Endothelial cell of umbilical vein (primary cell): Measurements from ENCODE around the gene SHISA9. TPM values are rescaled to one million over a fixed set of nuclear protein-coding genes. Genes with fewer than 3 reads are reported as not detected.

Experiments used
- BruUV-seq: library from RNA; stranded (reverse); fragments of 400-500 nt; replicated peaks from 2 replicates; lab custom pipeline; 2021; lab: Mats Ljungman, UMichigan
- CTCF ChIA-PET: fragments of 300-600, 350-600 bp; sonication (Branson Sonifier 250); formaldehyde crosslinking; loops from one replicate; lab custom pipeline; 2021; ENCODE audit warnings: antibody characterized with exemption, inconsistent platforms; lab: Charles Lee
- POLR2A ChIA-PET: fragments of 300-600, 350-600 bp; sonication (Branson Sonifier 250); formaldehyde crosslinking; loops from one replicate; lab custom pipeline; 2021; ENCODE audit warnings: antibody characterized with exemption, inconsistent platforms; lab: Charles Lee
- DNase-seq: peaks from one replicate; pipeline ENCODE4 v3.0.0-alpha.2; 2011; ENCODE audit warnings: low read depth, low spot score
- FAIRE-seq: peaks from 2 replicates; lab custom pipeline; 2011; peaks lifted over from hg19 to GRCh38; lab: Jason Lieb, UNC
- H2AFZ ChIP-seq: 2 replicates; pipeline ENCODE4 v1.6.0; 2012; ENCODE audit warnings: low read depth, low read length, control low read depth, inconsistent platforms
- H3K27ac ChIP-seq: 2 replicates; pipeline ENCODE4 v1.5.1; 2011; ENCODE audit warnings: low read depth, mild to moderate bottlenecking, control low read depth, low read length, moderate library complexity; ENCODE audit not compliant: insufficient read depth
- H3K27me3 ChIP-seq, 2 experiments: 2 replicates each; pipeline versions ENCODE4 v1.6.0 to v1.6.1; 2011; ENCODE audit warnings: low read length in 2 of 2, mixed read lengths in 1 of 2; ENCODE audit not compliant: control insufficient read depth in 2 of 2, insufficient read depth in 2 of 2
- H3K36me3 ChIP-seq, 2 experiments: 2 replicates in 1 of 2; 3 replicates in 1 of 2; pipeline ENCODE4 v1.5.1; 2011; ENCODE audit warnings: low read length in 2 of 2, mild to moderate bottlenecking in 1 of 2, moderate library complexity in 1 of 2; ENCODE audit not compliant: control insufficient read depth in 2 of 2, insufficient read depth in 2 of 2; ENCODE audit errors: extremely low read depth in 1 of 2
- H3K4me1 ChIP-seq: 3 replicates; pipeline ENCODE4 v1.5.1; 2011; ENCODE audit warnings: mild to moderate bottlenecking, low read length; ENCODE audit not compliant: control insufficient read depth, insufficient read depth; ENCODE audit errors: extremely low read depth
- H3K4me2 ChIP-seq: 2 replicates; pipeline ENCODE4 v1.6.1; 2011; ENCODE audit warnings: low read length, control low read depth, mixed read lengths; ENCODE audit not compliant: insufficient read depth
- H3K4me3 ChIP-seq, 3 experiments: fragments of 200-600 bp in 1 of 3; sonication (generic), shearing (Covaris generic) in 1 of 3; replicated peaks in 1 of 3; 2 replicates each; pipeline ENCODE4 v1.5.1; 2011 to 2016; ENCODE audit warnings: control low read depth in 3 of 3, low read length in 3 of 3, mild to moderate bottlenecking in 2 of 3, inconsistent platforms in 1 of 3, low read depth in 1 of 3, moderate library complexity in 1 of 3; ENCODE audit not compliant: insufficient read depth in 1 of 3
- H3K79me2 ChIP-seq: 2 replicates; pipeline ENCODE4 v1.6.0; 2012; ENCODE audit warnings: low read length, inconsistent platforms; ENCODE audit not compliant: control insufficient read depth, insufficient read depth
- H3K9ac ChIP-seq: replicated peaks from 2 replicates; pipeline ENCODE3; 2011; ENCODE audit warnings: low read length, control low read depth; ENCODE audit not compliant: insufficient read depth; ENCODE audit errors: extremely low read depth
- H3K9me1 ChIP-seq: replicated peaks from 3 replicates; pipeline ENCODE4 v1.6.0; 2011; ENCODE audit warnings: mild to moderate bottlenecking, low read length; ENCODE audit not compliant: control insufficient read depth, insufficient read depth; ENCODE audit errors: extremely low read depth
- H3K9me3 ChIP-seq: replicated peaks from 2 replicates; pipeline ENCODE4 v1.5.1; 2012; ENCODE audit warnings: low read length, inconsistent platforms; ENCODE audit not compliant: control insufficient read depth, insufficient read depth
- H4K20me1 ChIP-seq: replicated peaks from 2 replicates; pipeline ENCODE3; 2011; ENCODE audit warnings: mild to moderate bottlenecking, low read length; ENCODE audit not compliant: control insufficient read depth, insufficient read depth; ENCODE audit errors: extremely low read depth
- CTCF ChIP-seq, 2 donors: IDR thresholded peaks; 1 replicate in 1 of 2; 2 replicates in 1 of 2; pipeline ENCODE4 v1.5.1; 2011; ENCODE audit warnings: low read length in 2 of 2, mild to moderate bottlenecking in 2 of 2, moderate library complexity in 2 of 2, control low read depth in 1 of 2, inconsistent platforms in 1 of 2, low read depth in 1 of 2; ENCODE audit not compliant: insufficient read depth in 1 of 2; ENCODE audit errors: extremely low read depth in 1 of 2
- EZH2 ChIP-seq: IDR thresholded peaks from 2 replicates; pipeline ENCODE4 v1.6.1; 2012; ENCODE audit warnings: borderline replicate concordance, low read depth, mild to moderate bottlenecking, moderate library complexity, low read length, inconsistent platforms; ENCODE audit not compliant: severe bottlenecking
- FOS ChIP-seq: IDR thresholded peaks from 2 replicates; pipeline ENCODE4 v1.6.1; 2011; ENCODE audit warnings: mild to moderate bottlenecking, low read length, moderate library complexity, borderline replicate concordance; ENCODE audit not compliant: insufficient read depth
- GATA2 ChIP-seq: IDR thresholded peaks from 2 replicates; pipeline ENCODE4 v1.7.0; 2011; ENCODE audit warnings: low read depth, mild to moderate bottlenecking, moderate library complexity, mixed read lengths, low read length; ENCODE audit not compliant: insufficient read length, insufficient read depth
- JUN ChIP-seq: IDR thresholded peaks from 2 replicates; pipeline ENCODE4 v1.6.1; 2011; ENCODE audit warnings: borderline replicate concordance, low read depth; ENCODE audit not compliant: insufficient read length, insufficient read depth
- MYC ChIP-seq: IDR thresholded peaks from one replicate; pipeline ENCODE4 v1.6.1; 2011; ENCODE audit warnings: mild to moderate bottlenecking, low read depth, low read length
- POLR2A ChIP-seq: IDR thresholded peaks from 2 replicates; pipeline ENCODE4 v1.6.1; 2012; ENCODE audit warnings: low read depth, mild to moderate bottlenecking, control low read depth, low read length
- POLR2AphosphoS5 ChIP-seq: IDR thresholded peaks from 2 replicates; pipeline ENCODE4 v1.6.1; 2012; ENCODE audit warnings: low read depth, mild to moderate bottlenecking, control low read depth, low read length, moderate library complexity; ENCODE audit not compliant: insufficient read depth
- dilution Hi-C: fragments of 300-500 bp; cut with MboI; formaldehyde crosslinking; loops from one replicate; pipeline ENCODE4 v1.15.0; 2019; ENCODE audit warnings: low sequenced_read_pairs; ENCODE audit not compliant: extremely low pct_ligation_motif_present
- intact Hi-C: fragments of 100-400 bp; cut with micrococcal nuclease; formaldehyde crosslinking; loops from one replicate; pipeline ENCODE4 v1.10.0; 2022
- polyA plus RNA-seq, 4 experiments: library from polyadenylated mRNA; depleted of rRNA in 3 of 4; stranded (reverse) in 3 of 4; unstranded in 1 of 4; fragments of >200 nt; gene quantifications; 2 replicates each; pipeline versions ENCODE4 v1.2.1 to v1.2.3, GENCODE V29; 2011 to 2012; ENCODE audit warnings: missing spikeins in 1 of 4
- total RNA-seq: library from RNA; stranded (reverse); gene quantifications from 2 replicates; pipeline ENCODE4 v1.2.3, GENCODE V29; 2021
- TF ChIP-seq, protein P1 (sequence below): IDR thresholded peaks from 2 replicates; pipeline ENCODE4 v1.6.1; 2011; ENCODE audit not compliant: insufficient read depth, insufficient read length

Gene SHISA9
- total and polyA plus RNA-seq, 2 donors (not counting 3 experiments of a cell fraction or from before 2014, with no cell fraction given), result not detected

GRCh38 chr16:13068912-13069583, 167.7 kb downstream of the SHISA9 start:
- H2AFZ ChIP-seq, result no peak overlapping the region
- FAIRE-seq (no peak), DNase-seq (no peak)
- H3K27ac ChIP-seq, result no peak overlapping the region
- peaks cover 6% of the 10 kb centered on the region for H3K9me3 ChIP-seq
- BruUV-seq, result no TSS peak
- no peaks in the 10 kb centered on the region for H3K4me1 ChIP-seq
- no peak overlapping the region for H3K4me2 ChIP-seq
- intact Hi-C loops, result no loop called here
- H3K4me3 ChIP-seq, result no peak overlapping the region
- no peaks in the 10 kb centered on the region for H3K36me3 ChIP-seq
- H3K79me2 ChIP-seq, result no peaks in the 10 kb centered on the region
- H4K20me1 ChIP-seq, result no peaks in the 10 kb centered on the region
- H3K9ac ChIP-seq, result no peak overlapping the region
- no peaks in the 10 kb centered on the region for H3K27me3 ChIP-seq
- CTCF ChIA-PET, result no interaction called here
- TF ChIP-seq CTCF (IDR thresholded peaks at IDR 0.05; ENCODE audit: extremely low read depth in 1 of 2, insufficient read depth in 1 of 2, low read depth in 1 of 2, low read length in 2 of 2) (no peak), GATA2 (no peak), EZH2 (no peak), FOS (no peak), JUN (no peak), POLR2A (no peak), POLR2AphosphoS5 (no peak), MYC (no peak)
- TF ChIP-seq, protein P1, sequence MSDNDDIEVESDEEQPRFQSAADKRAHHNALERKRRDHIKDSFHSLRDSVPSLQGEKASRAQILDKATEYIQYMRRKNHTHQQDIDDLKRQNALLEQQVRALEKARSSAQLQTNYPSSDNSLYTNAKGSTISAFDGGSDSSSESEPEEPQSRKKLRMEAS, result no peak
- dilution Hi-C loops, result no loop called here
- POLR2A ChIA-PET, result no interaction called here
- H3K9me1 ChIP-seq, result no peaks in the 10 kb centered on the region
